SHP77 treated with DMSO at 0.1 percent for 48 hours (cell line): ENCODE measurements around the gene N4BP2.
A peak's percentile ranks its signal among the peaks of the same experiment; 100 is the strongest.

Experiments used
- DNase-seq: peaks from one replicate; lab custom pipeline; 2025; lab: John Stamatoyannopoulos, UW

N4BP2 gene

GRCh38 chr4:40157436-40157835 is 100.8 kb downstream of the N4BP2 start:
- DNase-seq, result no peak

DNA sequence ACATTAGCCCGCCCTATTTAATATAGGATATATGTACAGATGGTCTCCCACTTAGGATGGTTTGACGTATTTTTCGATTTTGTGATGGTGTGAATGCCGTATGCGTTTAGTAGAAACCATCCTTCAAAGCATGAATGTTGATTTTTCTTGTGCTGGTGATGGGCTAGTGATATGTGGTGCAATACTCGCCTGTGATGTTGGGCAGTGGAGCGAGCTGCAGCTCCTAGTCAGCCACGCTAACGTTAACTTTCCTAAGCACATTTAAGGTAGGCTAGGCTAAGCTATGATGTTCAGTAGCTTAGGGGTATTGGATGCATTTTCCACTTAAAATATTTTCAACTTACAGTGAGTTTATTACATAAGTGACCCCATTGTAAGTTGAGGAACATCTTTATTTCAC is 103.6 kb downstream of the N4BP2 start:
- DNase-seq, result no peak

- no peak for DNase-seq
Measured at GRCh38 chr4:40164459-40164858, 107.8 kb downstream of the N4BP2 start.

- no peak for DNase-seq
Measured at GRCh38 chr4:40165916-40166315, 109.3 kb downstream of the N4BP2 start.

- no peak for DNase-seq
Measured at GRCh38 chr4:40168070-40168469, 111.4 kb downstream of the N4BP2 start.

DNA sequence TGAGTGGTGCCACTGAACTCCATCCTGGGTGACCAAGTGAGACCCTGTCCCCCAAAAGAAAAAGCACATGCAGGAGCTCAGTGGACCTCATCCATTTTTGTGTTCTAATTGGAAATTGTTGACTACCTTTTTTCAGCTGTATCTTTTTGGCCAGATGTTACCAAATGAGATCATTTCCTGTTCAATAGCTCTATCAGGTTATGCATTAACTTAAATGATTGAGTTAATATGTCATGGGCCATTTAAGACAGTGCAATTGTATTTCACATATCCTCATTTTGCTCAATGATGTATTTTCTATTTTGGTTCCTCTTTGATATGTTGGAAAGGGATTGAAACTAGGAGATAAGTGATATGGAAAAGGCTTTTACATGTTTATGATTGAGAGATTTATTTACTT is 113.9 kb downstream of the N4BP2 start:
- no peak for DNase-seq

DNA sequence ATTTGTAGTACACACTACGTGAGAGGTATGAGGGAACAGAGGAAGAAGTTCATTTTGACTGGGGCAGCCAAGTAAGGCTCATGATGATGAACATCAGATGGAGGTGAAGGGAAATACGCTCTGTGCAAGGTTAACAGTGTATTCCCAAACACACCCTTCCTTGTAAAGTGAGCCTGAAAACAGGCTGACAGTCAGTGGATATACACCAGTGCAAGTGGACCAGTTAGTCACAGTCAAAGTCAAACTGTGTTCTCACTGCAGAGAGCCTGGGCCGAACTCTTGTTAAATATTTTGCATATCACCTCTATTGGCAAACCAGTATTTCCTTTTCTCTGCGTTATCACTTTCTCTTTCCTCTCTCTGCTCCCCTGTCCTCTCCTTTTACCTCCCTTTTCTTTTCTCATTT is 116.8 kb downstream of the N4BP2 start:
- DNase-seq, result no peak

- no peak for DNase-seq
Measured at GRCh38 chr4:40176602-40177001, 120.0 kb downstream of the N4BP2 start.

DNA sequence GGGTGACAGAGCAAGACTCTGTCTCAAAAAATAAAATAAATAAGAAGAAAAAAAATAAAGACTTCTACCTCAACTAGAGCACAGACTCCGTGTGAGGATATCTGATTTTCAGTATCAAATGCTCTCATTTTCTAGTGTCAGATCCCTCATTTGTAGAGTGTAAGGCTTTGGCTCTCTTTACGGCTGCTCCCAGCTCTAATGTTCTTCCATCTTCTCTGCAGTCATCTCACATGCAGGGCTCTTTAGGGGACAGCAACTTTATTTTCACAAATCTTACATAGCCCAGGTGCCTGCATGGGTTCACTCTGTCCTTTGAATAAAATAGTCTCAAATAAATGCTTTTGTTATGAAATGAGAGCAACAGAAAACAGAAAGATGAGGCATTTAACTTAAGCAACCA is 120.9 kb downstream of the N4BP2 start:
- no peak for DNase-seq

DNA sequence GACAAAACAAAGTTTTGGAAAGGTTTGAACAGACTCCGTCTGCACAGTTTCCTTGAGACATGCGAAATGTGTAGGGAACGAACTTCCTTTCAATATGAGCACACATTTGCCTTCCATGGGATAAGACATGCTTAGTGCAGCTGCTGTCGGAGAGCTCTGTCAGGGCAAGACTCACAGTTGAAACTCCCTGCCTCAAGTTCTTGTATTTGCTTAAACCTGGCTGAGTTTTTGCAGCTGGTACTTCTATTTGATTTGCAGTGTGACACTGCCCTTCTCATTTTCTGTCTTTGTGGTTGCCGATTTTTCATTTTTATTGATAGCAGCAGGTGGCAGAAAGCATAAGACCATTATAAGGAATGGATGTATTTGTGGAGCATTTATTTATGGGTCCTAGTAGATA is 122.0 kb downstream of the N4BP2 start:
- peak; percentile 84 for DNase-seq

- no peak for DNase-seq
Measured at GRCh38 chr4:40179360-40179759, 122.7 kb downstream of the N4BP2 start.

- no peak for DNase-seq
Measured at GRCh38 chr4:40180356-40180755, 123.7 kb downstream of the N4BP2 start.

DNA sequence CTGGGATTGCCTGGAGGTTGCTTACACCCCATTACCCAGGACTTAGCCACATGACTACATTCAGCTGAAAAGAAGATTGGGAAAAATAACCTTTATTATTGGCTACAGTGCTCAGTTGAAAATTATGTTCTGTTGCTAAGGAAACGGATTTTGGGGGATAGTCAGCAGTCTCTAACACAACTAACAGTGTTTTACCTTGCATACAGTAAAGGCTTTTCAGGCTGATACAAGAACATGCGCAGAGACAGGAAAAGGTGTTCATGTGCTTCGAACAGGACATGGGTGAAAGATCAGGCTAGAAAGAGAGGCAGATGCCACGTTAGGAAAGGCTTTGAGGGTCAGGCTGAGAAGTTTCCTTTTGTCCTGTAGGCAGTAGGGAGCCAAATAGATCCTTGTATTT is 125.4 kb downstream of the N4BP2 start:
- DNase-seq, result no peak

DNA sequence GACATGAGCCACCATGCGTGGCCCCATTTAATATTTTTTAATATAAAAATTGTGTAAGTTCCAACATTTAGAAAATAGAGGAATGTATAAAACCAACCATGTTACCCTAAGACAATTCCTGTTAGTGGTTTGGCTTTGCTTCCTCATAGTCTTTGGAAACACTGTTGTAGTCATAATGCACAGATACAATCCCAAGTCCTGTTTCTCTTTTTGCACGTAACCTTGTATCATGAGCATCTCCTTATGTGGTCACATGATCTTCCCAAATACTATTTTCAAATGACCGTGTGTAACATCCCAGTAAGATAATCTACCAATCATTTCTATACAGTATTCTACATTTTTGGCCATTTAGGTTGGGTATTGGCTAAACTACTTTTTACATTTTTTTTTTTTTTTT is 126.3 kb downstream of the N4BP2 start:
- no peak for DNase-seq

DNA sequence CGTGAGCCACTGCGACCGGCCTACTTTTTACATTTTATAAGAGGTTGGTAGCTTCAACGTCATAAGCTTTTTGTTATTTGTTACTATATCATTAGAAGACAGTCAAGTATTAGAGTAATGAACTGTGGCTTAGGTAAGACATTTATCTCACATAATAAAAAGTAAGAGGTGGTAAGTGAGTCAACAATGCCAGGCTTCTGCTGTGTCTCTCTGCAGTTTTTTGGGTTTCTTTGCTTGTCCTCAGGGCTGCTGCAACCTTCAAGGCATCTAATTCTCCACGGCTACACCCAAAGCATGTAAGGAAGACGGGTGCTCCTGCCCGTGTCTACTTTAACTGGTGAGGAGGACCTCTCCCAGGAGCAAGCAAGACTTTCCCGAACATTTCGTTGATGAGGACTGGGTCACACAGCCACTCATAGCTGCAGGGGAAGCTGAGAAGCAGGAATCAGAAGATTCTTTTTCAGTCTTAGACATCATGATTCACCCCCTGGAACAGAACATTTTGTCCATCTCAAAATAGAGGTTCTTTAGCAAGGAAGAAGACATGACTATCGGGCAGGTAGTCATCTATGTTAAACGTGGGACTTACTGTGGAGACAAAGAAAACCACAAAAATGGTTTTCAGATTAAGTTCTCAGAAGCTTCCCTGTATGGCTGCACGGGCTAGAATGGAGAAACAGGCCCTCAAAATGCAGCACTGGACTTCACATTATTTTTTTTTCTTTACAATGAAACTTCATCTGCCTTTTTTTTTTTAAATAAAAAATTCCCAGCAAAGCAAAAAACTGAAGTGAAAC is 127.2 kb downstream of the N4BP2 start:
- DNase-seq, result no peak

DNA sequence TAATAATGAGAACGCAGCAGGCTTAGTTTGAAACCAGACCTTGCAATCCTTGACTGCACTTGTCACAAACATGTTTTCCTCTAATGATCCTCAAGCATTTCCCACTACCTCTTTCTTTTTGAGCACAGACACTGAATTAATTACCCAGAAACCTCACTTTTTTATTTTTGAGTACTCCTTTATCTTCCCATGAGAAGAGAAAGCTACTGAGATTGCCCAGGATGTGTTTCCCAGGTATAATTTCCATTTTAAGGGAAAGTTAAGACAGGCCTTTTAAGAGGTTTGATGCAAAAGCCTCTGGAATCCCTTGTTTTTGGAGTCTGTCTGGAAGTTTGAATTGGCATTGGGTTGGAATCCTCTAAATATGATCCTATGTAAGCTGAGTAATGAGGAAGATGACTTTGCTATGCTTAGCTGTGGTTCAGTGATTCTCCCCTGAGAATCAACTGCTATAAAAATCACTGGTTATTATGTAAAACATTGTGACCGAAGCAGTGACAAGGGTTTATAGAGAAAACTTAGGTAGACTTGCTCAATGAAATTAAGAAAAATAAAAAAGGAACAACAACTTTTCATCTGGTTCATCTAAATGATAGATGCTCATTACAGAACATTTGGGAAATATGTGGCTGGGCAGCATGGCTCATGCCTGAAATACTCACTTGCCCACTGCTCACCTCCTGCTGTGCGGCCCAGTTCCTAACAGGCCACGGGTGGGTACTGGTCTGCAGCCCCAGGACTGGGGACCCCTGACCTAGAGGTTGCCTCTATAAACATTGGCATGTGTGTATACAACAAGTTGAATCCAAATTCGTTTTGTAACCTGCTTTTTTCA is 129.4 kb downstream of the N4BP2 start:
- no peak for DNase-seq

- no peak for DNase-seq
Measured at GRCh38 chr4:40186665-40187014, 130.0 kb downstream of the N4BP2 start.

GRCh38 chr4:40187386-40187906 is 130.8 kb downstream of the N4BP2 start:
- DNase-seq, result no peak

DNA sequence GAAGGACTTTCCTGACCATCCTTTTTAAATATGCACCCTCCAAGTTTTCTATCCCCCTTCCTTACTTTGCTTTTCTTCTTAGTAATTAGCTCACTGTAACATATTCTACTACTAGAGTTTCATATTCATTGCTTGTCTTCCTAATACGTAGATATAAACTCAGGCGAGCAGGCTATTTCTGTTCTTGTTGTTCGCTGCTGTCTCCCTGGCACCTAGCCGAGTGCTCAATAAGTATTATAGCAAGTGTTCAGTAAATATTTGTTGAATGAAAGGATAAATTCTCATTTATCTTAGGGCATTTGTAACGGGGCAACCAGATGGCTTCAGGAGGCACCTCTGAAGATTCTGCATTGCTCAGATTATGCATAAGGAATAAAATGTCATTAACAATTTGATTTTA is 133.4 kb downstream of the N4BP2 start:
- peak; percentile 47 for DNase-seq

GRCh38 chr4:40190465-40190864 is 133.8 kb downstream of the N4BP2 start:
- DNase-seq, result no peak

DNA sequence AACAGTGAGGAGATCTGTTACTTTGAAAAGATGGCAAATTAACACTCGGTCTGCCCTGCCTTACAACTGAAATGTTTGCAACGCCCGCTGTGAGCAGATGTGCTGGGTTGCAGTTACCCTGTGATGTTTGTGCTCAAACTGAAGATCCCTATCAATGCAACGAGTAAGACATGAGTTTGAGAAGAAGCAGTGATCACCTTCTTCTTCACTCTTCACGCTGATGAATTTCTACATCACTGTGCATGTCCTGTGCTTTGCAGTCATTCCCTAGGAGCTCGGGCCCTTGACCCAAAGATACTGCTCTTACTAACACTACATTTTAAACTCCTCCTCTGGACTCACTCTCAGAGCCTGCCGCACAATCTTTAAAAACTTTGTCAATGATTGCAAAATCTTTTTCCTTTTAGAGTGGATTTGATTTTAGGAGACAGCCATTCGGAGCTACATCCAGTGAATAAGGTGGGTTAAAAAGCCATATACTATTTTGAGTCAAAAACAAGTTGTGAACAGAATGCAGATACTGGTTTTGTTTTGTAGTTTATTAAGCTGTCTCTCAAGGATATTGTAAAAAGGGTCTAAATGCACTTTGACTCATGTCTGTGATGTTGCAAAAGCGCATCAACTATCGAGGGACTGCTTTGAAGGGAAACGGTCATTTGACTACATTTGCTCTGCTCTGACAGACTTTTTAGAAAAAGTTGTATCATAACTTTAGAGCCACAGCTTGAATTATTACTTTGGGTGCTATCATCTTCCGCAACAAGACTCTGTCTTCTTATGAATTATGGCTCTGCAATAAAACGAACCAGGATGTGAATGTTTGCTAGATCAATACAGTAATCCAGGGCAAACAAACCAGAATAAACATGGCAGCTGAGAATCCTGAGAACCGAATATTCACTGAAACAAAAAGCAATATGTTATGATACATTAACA is 134.5 kb downstream of the N4BP2 start:
- peak; percentile 59 for DNase-seq
